Bone marrow (tissue), 2 donors: ENCODE results near the gene TIMM23.
"Not testable (repeated sequence)": the region's sequence is repeated elsewhere in the genome, so short reads cannot be mapped to it uniquely, and the experiment has no call there.

Experiments used
- DNase-seq, 2 donors: peaks; one replicate each; lab custom pipeline; 2025; lab: John Stamatoyannopoulos, UW

The TIMM23 gene

GRCh38 chr10:46022978-46023702, 50.9 kb downstream of the TIMM23 start:
- DNase-seq, result peak; percentile 80 to 87

- no peak for DNase-seq
Observed at GRCh38 chr10:46024948-46025347, 52.7 kb downstream of the TIMM23 start.

- no peak for DNase-seq
Observed at GRCh38 chr10:46025406-46025805, 53.1 kb downstream of the TIMM23 start.

GRCh38 chr10:46026106-46026505, 53.8 kb downstream of the TIMM23 start:
- DNase-seq, result no peak

GRCh38 chr10:46028584-46029460, 56.5 kb downstream of the TIMM23 start:
- DNase-seq, result peak in 1 of 2 donors; percentile 50

GRCh38 chr10:46029461-46030030, 57.3 kb downstream of the TIMM23 start:
- DNase-seq, result no peak

- peak; percentile 83 to 96 for DNase-seq
Observed at GRCh38 chr10:46030091-46030937, 58.0 kb downstream of the TIMM23 start, which contains the start of gene NCOA4. Gene NCOA4 (minus strand): TSS chr10:46030623. CDS start chr10:46016680, 13,943 bp downstream.

- no peak for DNase-seq
Observed at GRCh38 chr10:46031648-46032532, 59.6 kb downstream of the TIMM23 start.

GRCh38 chr10:46033602-46034011, 61.3 kb downstream of the TIMM23 start:
- DNase-seq, result peak in 1 of 2 donors; percentile 2

- no peak for DNase-seq
Observed at GRCh38 chr10:46035923-46036849, 63.9 kb downstream of the TIMM23 start.

GRCh38 chr10:46037107-46037825, 65.0 kb downstream of the TIMM23 start:
- DNase-seq, result no peak

- DNase-seq, result no peak
Observed at GRCh38 chr10:46040004-46040403, 67.7 kb downstream of the TIMM23 start.

GRCh38 chr10:46042527-46042926, 70.2 kb downstream of the TIMM23 start:
- no peak for DNase-seq

GRCh38 chr10:46046261-46046660, 74.0 kb downstream of the TIMM23 start, which contains the start of gene MSMB:
Gene MSMB (minus strand): TSS chr10:46046269. CDS start chr10:46046237, 32 bp downstream.
- no peak for DNase-seq

GRCh38 chr10:46048152-46048551, 75.9 kb downstream of the TIMM23 start:
- DNase-seq, result no peak

GRCh38 chr10:46049497-46049831, 77.2 kb downstream of the TIMM23 start:
- DNase-seq, result not testable (repeated sequence)

- DNase-seq, result no peak
Observed at GRCh38 chr10:46050941-46051623, 78.8 kb downstream of the TIMM23 start.
